NCI-H128 (cell line): ENCODE measurements around the gene RING1.

Source experiments
- DNase-seq: peaks from one replicate; lab custom pipeline; 2025; ENCODE audit not compliant: unreplicated experiment; lab: John Stamatoyannopoulos, UW

RING1 gene

GRCh38 chr6:33171880-33172687, 36.2 kb upstream of the RING1 start:
- DNase-seq, result no peak

GRCh38 chr6:33172688-33173534, 35.4 kb upstream of the RING1 start:
- DNase-seq, result no peak

GRCh38 chr6:33173535-33174180, 34.6 kb upstream of the RING1 start:
- no peak for DNase-seq

GRCh38 chr6:33174784-33175183, 33.5 kb upstream of the RING1 start:
- no peak for DNase-seq

GRCh38 chr6:33175436-33176069, 32.7 kb upstream of the RING1 start:
- no peak for DNase-seq

- no peak for DNase-seq
Measured at GRCh38 chr6:33176906-33177305, 31.4 kb upstream of the RING1 start.

- no peak for DNase-seq
Measured at GRCh38 chr6:33177552-33178446, 30.5 kb upstream of the RING1 start.

- no peak for DNase-seq
Measured at GRCh38 chr6:33178755-33179475, 29.4 kb upstream of the RING1 start.

- DNase-seq, result no peak
Measured at GRCh38 chr6:33181141-33181540, 27.2 kb upstream of the RING1 start.

GRCh38 chr6:33183071-33183683, 25.1 kb upstream of the RING1 start:
- no peak for DNase-seq

- no peak for DNase-seq
Measured at GRCh38 chr6:33185190-33185589, 23.1 kb upstream of the RING1 start.

GRCh38 chr6:33185654-33186187, 22.6 kb upstream of the RING1 start:
- no peak for DNase-seq

- DNase-seq, result no peak
Measured at GRCh38 chr6:33187809-33188208, 20.5 kb upstream of the RING1 start.

- DNase-seq, result no peak
Measured at GRCh38 chr6:33189164-33189563, 19.1 kb upstream of the RING1 start.

GRCh38 chr6:33189625-33190448, 18.5 kb upstream of the RING1 start:
- no peak for DNase-seq

GRCh38 chr6:33190504-33191107, 17.7 kb upstream of the RING1 start:
- no peak for DNase-seq

- no peak for DNase-seq
Measured at GRCh38 chr6:33191383-33192104, 16.8 kb upstream of the RING1 start.
